ENCODE measurements around the gene NR6A1. TPM values are rescaled to one million over a fixed set of nuclear protein-coding genes. Genes with fewer than 3 reads are reported as not detected.
"Not testable (repeated sequence)": the region's sequence is repeated elsewhere in the genome, so short reads cannot be mapped to it uniquely, and the experiment has no call there.

The NR6A1 gene
- total RNA-seq, 1 donor from 2014 or later = 6.0 TPM

DNA sequence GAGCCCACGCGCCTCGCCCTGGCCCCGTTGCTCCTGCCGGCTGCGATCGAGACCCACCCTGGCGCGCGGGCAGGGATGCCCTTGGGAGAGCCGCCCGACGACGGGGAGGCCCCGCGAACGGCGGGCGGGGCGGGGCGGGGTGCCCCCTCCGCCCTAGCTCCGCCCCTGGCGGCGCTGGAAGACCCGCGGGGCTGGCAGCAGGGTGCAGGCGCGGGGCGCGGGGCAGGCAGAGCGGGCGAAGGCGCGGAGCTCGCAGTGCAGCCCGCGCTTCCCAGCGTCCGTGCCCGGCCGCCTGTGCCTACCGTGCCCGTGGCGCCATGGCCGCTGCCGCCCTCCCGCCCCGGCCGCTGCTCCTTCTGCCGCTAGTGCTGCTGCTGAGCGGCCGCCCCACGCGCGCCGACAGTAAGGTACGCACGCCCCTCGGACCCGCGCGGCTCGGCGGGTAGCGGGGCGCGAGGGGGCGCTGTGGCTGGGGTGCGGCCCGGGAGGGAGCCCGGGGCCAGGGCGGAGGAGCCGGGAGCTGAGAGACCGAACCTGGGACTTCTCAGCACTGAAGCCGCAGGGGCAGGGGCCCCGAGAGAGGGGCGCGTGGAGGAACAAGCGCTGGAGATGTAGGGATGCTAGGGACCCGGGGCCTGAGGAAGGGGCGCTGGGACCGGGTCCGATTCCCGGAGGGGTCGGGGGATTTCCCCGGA lies 6.0 kb upstream of the NR6A1 start, which contains the start of gene OLFML2A:
Gene OLFML2A (plus strand): TSS at position 180 of the 695 bp plus-strand sequence. CDS start 138 bp downstream, at position 318.
- no peak for DNase-seq (ENCODE audit: low read depth)

DNA sequence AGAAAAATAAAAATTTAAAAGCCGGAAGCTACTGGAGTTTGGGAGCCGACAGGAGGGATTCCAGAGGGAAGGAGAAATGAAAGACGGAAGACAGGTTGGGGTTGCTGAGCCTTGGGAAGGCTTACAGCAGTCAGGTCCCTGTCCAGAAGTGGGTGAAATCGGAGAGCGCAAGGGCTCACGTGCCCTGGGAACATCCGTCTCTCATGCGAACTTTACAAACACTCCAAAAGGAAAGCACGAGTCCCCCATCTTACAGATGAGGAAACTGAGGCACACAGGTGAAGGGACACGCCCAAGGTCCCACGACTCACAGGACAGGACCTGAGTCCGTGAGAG lies 5.5 kb upstream of the NR6A1 start:
- DNase-seq (ENCODE audit: low read depth) = no peak

DNA sequence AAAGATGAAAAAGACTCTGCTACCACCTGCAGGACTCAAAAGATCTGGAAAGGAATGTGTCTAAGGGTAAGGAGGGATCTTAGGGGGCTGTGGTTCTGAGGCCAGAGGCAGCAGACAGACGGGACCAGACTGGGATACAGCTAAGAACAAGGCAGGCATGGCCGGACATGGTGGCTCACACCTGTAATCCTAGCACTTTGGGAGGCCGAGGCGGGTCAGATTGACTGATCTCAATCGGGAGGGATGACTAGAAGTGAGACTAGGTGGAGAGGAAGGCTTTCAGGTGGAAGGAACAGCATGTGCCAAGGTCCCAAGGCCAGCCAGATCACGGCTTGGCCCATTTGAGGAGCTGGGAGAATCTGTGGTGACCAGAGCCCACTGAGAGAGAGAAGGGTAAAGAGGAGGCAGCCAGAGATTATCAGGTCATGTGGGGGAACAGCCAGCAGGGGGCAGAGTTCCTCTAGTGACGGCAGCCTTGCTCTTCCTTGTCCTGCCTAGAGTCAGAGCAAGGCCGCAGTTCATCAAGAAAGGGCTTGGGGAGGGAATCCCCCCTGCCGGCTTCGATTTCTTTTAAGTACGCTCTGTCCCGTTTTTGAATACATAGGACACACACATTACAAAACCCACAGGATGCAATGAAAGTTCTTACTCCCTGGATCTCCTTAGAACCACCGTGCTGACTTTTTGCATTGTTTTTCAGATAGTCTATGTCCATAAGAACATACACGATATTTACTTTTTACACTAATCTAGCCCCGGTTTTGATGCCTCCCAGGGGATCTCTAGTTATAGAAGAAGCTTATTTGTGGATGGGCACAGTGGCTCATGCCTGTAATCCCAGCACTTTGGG lies 3.2 kb upstream of the NR6A1 start:
- peak; percentile 45 for DNase-seq (ENCODE audit: low read depth)

DNA sequence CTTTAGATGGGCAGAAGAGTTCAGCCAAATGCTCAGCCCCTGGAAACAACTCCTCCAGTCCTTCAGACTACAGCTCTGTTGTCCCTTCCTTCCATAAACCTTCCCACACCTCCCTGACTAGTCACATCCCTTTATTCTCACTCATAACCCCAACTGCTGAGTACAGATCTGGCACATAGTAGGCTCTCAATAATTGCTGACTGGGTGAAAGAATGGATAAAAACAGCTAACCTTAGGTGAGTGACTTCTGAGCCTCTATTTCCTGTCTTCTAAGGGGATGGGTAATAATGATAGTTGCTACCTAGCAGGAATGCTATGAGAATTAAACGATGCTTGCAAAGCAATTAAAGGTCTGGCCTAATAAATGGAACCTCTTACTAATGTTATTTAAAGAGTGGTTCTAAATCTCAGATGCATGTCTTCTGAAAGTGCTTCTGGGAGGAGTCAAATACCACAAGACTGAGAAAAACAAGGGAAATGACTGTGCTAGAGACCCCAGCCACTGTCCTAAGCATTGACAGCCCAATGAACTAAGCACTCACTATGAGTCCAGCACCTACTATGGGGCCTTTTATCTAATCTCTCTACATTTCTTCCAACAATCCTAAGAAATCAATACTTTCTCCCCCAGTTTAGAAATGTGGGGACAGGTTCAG lies 2.5 kb upstream of the NR6A1 start:
- DNase-seq (ENCODE audit: low read depth) = no peak

DNA sequence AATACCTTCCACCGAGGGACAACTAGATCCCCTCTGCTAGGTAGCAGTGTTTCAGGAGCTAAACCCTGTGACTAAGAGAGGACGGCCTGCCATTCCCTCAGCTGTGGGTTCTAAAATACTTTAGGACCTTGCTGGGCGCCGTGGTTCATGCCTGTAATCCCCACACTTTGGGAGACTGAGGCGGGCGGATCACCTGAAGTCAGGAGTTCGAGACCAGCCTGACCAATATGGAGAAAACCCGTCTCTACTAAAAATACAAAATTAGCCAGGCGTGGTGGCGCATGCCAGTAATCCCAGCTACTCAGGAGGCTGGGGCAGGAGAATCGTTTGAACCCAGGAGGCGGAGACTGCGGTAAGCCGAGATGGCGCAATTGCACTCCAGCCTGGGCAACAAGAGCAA lies 1.8 kb upstream of the NR6A1 start:
- not testable (repeated sequence) for DNase-seq (ENCODE audit: low read depth)

DNA sequence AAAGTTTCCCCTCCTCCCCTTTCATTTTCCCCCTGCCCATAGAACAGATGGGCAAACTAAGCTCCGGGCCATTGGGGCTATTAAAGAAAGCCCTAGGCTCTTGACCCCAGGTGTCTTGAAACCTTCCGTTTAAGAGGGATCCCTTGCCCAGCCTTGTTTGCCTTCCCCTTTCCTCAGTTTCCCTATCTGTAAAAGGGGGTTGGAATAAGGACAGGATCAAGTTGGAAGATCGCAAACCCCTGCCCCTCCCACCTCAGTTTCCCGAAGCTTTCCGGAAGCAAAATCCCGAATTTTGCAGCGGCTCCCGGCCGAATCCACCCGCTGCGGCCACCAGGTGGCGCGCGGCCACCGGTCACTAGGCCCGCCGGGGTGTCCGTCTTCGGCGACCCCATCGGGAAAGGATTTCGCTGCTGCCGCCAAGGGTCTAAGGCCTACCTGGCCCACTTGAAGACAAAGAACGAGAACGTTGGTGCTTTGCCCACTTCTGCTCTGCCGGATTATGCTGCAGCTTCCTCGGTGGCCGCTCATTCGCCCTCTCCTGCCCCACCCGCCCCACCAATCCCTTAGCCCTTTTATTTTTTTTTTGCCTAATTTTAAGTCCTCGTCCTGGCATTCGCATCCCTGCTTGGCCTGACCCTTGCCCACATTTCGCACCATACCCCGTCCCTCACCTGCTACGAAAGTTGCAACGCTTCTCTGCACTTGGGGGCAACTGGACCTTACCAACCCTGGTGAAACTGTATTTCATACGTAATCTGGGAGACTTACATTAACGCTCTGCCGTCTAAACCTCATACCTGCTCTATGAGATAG lies 962 bp upstream of the NR6A1 start:
- peak; percentile 57 for DNase-seq (ENCODE audit: low read depth)

DNA sequence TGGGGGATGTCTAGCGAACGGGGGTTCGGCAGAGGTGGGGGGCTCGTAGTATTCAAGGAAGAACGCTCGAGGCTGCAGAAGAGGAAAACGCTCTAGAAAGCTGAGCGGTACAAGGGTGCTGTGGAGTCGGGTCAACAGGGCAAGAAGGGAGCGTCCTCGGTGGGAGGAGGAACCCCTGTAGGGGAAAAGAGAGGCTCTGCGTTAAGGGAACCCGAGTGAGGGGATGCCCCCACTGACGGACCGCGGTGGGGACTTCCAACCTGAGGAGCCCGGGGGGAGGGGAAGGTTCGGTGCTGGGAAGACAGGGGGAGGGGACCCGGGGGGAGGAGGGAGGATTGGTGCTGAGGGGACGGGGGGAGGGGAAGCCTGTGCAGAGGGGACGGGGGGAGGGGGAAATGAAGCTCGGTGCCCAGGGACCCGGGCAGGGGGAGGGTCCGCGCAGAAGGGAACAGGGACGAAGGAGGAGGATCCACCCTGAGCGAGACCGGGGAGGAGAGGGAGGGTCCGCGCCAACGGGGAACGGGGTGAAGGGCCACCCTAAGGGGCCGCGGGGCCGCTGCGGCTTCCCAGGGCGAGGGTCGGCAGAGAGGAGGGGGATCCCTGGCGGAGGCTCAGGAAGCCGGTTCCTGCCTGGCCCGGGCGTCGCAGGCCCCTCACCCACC lies 621 bp downstream of the NR6A1 start:
- no peak for DNase-seq (ENCODE audit: low read depth)

DNA sequence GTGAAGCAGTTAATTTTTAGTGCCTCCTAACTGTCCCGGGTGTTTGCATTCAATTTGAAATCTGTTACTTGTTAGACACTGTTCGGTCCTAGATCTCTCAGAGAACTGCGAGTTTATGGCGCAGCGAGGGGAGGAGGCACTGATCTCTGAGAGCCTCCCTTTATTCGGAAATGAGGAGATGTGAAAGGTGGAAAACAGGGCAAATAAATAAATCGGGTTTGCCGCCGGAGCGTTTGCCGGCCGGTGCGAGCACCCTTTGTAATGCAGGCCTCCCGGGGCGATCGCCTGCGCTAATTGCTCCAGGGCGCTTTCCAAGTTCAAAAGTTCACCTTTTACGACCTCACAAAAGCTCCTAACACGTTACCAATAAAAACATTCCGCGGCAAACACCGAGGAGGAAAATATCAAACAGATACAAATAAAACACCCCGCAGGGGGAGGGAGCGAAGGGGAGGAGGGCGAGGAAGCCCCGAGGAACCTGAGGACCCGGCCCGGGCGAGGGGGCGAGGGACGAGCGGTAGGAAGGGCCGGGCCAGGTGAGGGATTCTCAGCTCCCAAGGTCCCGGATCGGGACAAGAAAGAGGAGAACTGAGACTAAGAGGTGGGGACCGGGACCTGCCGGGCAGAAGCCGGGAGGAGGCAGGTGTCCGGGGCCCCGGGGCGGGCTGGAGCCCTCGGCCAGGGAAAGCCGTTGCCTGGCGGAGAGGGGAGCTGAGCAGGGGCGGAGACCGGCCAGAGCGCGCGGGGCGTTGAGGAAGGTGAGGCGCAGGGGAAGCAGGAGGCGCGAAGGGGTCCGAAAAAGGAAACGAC lies 1.4 kb downstream of the NR6A1 start:
- peak; percentile 39 for DNase-seq (ENCODE audit: low read depth)

DNA sequence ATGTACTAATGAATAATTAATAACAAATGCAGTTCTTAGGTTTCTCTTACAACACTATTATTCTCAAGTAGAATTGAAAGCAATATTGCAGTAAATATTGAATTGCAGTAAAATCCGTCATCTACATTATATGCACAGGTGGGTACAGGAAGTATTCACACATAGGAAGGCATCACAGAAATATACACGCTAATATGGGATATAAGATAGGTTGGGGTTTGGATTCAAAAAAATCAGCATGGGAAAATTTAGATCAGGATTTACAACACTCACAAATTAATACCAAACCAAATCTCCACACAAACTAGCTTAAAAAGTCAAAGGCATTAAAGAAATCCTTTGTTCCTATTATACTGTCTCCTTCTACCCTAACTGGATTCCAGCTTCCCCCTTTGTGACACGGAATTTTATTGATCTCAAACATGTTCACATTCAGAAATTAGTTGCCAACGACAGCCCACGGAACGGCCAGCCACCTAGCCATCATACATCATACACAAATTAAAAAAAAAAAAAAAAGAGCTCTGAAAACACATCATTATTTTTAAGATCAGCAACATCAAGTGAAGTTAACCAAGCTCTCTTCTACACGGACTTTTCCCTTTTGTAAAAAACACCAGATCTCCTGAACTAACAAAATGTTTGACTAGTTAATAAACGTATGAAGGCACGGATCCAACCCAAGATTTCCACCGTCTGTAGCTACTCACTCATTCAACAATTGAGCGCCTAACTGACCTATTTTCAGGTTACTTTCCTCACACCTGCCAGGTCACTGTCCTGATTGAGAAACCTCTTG lies 2.2 kb downstream of the NR6A1 start:
- no peak for DNase-seq (ENCODE audit: low read depth)

DNA sequence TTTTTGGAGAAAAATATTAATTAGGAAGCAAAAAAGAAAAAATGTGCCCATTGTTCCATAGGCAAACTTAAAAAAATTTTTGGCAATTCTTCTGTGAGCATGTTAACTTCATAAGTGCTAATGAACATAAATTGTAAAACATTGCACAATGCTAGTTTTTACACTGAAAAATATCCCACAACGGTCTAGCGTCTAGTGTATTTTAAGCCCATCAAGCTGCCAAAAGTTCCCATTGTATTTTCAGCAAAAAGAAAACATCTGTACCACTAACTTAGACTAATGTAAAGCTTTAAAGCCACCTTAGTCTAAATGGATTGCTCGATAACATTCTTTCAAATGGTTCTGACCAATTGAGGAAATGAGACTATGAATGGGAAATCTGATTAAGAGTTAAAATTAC lies 2.8 kb downstream of the NR6A1 start:
- no peak for DNase-seq (ENCODE audit: low read depth)

DNA sequence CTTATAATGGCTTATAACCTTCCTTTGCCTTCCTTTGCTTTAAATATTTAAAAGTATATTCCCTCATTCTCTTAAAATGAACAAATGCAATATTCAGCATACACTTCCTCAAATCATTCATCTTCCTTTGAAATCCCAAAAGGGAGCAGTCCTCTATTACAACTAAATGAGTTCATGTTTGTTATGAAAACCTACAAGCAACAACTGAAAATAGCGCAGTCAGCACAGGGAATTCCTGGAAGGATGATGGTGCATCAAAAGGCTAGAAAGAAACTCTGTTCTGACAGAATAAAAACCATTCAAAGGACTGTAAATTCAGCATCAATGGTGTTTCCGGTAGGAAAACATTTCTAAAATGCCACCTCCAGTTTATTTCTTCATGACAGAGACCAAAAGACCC lies 3.3 kb downstream of the NR6A1 start:
- no peak for DNase-seq (ENCODE audit: low read depth)

DNA sequence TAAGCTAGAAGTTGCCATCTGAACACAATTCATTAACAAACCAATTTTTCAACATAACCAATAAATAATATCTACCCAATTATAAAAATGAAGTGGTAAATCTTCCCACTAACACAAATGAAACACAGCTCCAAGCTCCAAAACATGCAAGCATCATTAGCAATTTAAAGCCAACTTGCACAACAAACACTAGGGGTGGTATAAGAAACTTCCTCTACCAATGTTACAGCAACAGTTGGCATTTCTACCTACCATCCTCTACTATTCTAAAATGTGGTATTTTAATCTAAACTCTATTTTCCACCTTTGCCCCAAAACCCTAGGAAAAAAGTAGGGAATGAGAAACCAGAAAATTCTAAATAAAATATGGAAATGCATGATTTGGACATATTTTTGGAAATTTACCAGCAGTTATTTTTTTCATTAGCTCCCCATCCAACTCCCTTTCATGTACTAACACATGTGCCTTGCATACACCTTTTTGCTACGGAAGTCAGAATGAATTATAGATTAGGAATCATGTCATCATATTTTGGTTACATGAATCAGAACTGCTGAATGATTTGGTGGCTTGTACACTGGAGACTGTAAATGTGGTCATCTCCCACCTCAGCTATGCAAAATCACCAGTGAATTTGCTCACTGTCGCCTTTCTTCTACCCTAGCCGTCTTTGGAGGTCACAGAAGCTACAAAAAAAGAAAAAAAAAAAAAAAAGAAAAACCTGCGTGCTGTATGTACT lies 4.1 kb downstream of the NR6A1 start:
- no peak for DNase-seq (ENCODE audit: low read depth)

DNA sequence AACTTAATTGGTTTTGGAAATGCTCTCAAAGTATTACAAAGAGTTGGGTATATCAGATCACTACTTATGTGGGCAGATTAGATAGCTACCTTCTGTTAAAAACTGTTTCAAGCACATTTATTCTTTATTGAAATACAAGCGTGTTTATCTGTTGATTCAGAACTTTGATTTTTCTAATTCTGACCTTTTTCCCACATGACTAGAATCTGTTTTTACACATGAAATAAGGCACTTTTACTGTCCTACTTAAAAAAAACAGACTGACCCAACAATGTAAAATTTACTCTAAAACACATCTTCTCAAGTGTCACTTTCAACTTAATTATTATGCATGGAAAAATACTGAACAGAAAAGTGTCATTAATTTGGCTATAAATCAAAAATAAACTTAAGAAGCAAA lies 4.8 kb downstream of the NR6A1 start:
- no peak for DNase-seq (ENCODE audit: low read depth)

DNA sequence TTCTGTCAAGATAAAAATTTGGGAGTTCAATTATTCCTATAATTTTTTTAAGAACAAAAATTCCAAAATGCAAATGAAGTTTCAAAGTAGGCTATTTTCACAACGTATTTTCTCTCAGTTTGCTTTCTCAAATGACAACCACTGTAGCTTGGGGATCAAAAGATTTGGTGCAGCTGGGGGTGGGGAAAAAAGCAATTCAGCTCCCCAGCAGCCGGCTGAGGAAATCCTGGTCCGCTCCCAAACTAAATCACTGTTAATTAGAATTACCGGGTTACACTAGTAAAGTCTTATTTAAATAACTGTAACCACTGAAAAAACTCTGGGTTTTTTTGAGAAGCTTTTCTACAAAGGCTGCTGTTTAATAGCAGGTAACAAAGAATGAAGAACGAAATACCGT lies 5.7 kb downstream of the NR6A1 start:
- no peak for DNase-seq (ENCODE audit: low read depth)

DNA sequence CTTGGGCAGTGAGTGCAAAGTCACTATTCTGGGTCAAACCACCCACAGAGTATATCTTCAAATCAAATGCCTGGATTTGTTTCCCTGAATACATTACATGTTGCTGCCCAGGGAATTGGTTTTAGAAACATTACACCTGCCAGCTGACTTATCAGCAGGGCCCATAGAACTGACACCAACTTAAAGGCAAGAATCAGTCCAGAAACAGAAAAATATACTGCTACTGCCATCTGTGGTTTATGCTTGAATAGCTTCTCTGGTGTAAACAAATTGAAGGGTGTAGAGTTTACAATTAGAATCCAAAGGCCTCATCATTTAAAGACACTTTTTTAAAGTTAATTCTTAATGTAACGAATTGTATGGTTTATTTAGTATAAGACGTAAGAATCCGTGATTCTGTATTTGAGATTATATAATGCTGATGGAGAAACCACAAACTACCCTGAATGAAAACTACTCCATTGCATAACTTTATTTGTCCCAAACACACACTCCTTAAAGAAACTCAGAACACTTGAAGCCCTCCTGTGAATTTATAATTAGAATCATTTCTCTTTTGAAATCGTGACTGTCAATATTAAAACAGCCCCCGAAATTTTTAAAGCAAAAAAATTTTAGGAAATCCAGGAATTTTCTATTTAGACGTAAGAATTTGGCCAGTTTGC lies 6.2 kb downstream of the NR6A1 start:
- peak; percentile 50 for DNase-seq (ENCODE audit: low read depth)

DNA sequence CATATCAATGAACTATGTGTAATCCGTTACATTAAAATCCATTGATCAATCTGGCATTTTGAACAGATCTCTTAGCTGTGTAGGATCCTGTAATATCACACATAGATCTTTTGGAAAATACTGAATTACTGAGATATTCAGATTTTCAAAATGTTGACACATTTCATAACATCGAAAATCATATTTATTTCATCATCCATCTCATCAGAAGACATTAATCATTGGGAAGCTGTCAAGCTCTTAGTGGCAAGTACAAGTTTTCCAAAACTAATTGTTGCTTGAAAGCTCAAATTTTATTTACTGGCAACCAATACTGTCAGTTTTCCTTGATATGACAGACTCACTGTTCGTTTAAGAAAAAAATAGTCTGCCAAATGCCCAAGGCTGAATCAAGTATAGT lies 8.5 kb downstream of the NR6A1 start:
- no peak for DNase-seq (ENCODE audit: low read depth)

DNA sequence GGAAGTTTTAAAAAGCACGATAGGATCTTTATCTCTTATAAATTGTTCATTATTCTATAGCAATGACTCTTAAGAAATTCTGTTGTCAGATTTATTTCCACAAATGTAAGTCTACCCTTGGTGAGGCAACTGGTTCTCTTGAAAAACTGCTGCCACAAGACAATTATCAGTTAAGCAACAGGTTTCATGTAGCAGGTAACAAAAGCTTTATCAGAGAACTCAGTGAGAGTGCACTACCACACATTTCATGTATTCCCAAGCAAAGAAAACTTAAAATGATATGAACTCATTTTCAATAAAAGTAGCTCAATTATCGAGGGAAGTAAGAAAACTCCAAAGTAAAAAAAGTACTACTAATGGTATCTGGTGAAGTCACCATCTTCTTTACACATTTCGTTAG lies 9.4 kb downstream of the NR6A1 start:
- DNase-seq (ENCODE audit: low read depth) = no peak

DNA sequence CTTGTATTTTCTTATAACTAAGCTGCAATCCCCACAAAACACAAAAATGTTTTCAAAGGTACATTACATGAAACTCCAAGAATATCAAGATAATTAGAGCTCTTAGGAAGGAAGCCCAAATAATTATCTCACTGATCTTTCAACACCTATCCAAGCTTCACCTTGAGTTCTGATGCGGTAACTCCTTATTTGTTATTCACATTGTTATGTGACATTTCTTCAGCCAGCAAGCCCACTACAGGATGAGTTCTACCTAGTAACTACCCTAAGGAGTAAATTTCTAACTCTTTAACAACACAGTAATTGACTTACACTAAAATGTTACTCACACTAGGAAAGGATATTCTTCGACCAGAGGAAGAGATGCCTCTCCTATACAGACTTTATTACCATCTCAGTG lies 9.9 kb downstream of the NR6A1 start:
- DNase-seq (ENCODE audit: low read depth) = no peak
